CD1c-positive myeloid dendritic cell (primary cell): ENCODE measurements around the gene RAPGEF5.
"Not testable (repeated sequence)": the region's sequence is repeated elsewhere in the genome, so short reads cannot be mapped to it uniquely, and the experiment has no call there.

Source experiments
- DNase-seq: peaks from one replicate; pipeline ENCODE4 v3.0.0-alpha.2; 2016; ENCODE audit errors: extremely low spot score

Gene RAPGEF5

DNA sequence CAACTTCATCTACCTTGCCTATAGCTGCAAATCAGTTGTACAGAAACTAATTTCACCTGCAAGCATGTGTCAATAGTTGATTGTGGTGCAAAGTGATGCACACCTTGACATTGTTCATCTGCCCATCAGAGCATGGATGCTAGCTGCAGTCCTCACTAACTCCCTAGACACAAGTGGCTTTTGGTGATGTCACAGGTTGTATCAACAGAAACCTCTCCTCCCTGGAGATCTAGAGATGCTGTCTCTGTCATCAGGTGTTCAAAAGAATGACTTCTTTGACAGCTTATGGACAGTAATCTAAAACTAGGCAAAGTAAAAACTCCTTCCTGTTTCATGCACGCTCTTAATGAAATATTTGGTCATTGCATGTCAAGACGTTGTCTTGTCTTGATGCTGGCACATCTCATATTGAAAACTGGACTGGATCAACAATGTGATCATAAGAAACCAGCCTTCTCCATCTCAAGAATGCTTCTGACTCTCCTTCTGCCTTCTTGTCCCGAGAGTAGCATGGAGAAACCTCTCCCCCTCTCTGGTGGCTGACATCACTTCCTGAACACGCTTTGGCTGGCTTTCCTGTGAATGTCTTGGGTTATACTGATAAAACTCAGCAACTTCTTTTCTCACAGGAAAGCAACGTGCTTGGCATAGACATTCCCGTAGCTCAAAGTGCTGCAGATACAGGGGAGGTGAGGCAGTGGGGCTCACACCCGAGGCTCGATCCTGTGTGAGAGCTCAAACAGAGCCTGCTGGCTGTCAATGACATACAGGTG, 235.1 kb downstream of the RAPGEF5 start:
- DNase-seq = peak; percentile 10

DNA sequence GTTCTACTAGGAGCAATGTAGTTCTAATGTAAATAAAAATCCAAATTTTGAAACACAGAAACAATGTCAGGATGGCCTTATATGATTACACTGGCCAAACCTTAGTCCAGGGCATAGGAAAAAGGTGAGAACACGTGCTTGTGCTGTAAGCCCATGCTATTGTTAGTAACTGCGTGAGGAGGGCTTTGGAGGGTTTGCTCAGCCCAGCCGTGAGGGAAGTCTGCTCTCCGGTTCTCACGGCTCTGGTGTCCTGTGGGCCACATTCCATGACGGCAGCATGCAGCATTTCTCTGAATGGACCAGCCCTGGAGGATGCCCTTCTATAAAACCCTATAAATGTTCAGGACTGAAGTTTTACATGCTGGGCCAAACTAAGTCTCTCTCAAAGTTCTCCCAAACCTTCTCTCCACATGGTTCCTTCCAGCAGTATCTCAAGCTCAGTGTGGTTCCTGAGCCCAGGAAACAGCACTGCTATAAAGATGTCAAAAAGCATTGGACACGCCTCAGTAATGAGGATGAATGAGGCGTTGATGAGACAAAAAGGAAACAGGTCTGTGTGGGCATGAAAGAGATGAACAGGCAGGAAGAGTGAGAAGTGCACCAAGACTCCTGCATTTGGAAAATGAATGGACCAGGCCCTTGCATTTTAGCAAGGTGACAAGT, 236.4 kb downstream of the RAPGEF5 start:
- DNase-seq = no peak

DNA sequence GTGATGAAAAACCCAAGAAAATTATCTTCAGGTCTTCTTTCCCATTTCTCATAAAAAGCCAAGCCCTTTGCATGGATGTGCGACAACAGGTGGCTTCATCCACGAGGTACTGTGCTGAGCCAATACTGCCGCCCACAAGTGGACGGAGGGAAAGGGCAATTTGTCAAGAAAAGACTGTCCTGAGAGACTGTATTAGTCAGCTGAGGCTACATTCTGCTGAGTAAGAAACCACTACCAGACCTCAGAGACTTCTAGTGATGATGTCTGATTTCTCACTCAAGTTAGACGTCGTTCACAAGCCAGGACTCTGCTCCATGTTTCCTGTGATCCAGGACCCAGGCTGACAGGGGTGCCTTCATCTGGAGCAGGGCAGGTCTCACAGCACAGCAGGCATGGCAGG, 239.7 kb downstream of the RAPGEF5 start:
- no peak for DNase-seq

DNA sequence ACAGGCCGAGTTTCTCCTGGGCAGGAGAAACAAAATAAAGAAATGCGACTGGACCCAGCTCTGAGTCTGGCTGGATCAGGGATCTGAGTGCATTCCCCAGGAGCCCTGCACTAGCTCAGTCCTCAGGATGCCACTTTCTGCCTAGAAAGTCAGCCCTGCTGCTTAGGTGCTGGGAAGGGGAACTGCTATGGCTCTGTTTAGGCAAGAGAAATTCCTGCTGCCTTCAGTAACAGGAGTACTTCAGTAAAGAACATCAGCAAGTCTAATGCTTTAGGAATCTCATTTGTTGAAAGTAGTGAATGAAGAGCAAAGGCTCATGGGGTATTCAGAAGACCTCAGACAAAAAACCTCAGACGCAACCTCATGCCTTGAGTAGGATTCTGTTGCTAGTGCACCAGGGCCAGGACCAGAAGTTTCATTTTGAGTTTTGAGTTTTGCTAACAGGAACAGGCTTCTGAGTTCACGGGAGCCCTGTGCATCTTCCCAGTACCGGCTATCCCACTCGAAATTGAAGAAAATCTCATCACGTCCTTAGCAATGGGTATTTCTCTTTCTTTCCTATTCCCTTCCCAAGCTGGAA, 240.4 kb downstream of the RAPGEF5 start:
- DNase-seq = no peak

- no peak for DNase-seq
Measured at GRCh38 chr7:22115689-22116088, 241.3 kb downstream of the RAPGEF5 start.

- no peak for DNase-seq
Measured at GRCh38 chr7:22114440-22114981, 242.4 kb downstream of the RAPGEF5 start.

GRCh38 chr7:22113041-22113440, 243.9 kb downstream of the RAPGEF5 start:
- no peak for DNase-seq

DNA sequence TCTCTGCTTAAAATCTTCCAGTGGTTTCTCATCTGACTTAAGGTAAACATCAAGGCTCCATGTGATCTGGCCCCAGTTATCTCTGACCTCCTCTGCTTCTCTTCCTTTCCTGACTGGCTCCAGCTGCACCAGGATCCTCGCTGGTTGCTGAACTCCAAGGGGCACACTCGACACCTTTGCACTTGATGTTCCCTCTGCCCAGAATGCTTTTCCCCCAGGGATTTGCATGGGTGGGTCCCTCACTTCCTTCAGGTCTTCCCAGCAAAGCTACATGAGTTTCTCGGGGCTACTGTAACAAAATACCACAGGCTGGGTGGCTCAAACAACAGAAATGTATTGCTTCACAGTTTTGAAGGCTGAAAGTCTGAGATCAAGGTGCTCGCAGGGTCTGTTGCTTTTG, 245.3 kb downstream of the RAPGEF5 start:
- DNase-seq = no peak

GRCh38 chr7:22110881-22111280, 246.1 kb downstream of the RAPGEF5 start:
- no peak for DNase-seq

DNA sequence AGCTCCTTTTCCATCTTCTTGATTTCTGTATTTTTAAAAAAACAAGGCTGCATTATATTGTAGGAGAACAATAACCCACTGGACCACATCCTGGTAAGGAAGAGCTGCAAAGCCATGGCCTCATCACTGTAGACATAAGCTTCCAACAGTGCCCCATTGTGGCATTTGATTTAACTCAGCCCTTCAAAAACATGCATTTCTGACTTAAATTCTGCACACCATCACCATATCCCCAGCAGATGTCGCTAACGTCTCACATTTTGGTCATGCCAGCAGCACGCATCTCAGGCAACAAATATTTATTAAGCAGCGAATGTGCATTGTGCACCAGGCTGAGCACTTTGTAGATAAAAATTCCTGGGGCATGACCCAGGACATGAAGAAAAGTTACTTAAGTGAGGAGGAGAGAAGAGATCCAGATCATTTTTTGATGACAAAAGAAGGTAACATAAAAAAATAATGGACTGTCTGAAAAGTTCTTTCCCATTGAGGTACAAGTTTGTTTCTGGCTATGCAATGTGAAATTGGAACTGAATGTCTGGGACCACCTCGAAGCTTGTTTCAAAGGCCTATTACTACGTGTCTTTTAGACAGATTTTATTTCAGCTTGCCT, 246.6 kb downstream of the RAPGEF5 start:
- DNase-seq = peak; percentile 82

DNA sequence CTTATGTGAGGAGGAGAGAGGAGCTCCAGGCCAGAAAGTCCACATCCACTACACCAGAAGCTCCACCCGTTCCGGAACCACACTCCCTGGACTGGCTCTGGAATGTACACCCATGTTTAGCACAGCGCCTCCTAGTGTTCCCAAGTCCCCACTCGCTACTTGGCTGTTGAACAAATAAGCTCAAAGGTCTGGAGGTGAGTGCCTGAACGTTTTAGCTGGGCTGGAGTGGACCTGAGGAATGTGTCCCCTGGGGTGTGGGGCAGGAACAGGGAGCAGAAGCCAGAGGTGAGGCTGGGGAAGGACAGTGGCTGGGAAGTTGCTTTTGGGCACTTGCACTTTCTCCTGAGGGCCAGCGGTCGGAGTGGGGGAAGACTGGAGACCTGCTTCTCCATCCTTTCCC, 247.2 kb downstream of the RAPGEF5 start:
- peak; percentile 42 for DNase-seq

DNA sequence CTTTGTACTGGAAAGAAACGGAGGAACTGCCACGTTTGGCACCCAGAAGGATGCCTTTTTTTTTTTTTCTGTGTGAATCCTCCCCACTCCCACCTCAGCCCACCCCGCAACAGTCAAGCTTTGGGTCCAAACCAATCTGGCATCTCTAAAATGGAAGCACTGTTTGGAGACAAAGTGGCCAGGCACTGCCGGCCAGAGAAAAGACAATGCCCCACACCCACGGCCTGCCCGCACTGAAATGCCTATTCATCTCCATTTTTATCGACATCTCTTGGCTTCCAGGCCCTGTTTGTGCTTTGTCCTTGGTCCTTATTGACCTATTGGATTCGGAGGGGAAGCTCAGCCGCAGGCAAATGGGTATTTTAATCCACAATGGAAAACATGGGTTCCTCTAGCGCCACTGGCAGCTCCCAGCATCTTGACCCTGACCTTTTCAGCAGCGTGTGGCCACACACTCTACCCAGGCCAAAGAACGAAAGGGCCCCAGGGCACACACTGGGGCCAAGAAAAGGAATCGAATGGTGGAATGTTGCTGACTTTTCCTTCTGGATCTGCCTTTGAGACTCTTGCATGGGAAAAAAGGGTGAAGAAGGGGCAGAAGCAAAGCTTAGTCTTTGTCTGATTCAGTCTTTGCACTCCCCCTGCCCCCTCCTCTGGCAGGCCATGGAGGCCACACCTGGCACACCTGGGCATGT, 248.7 kb downstream of the RAPGEF5 start:
- DNase-seq = no peak

DNA sequence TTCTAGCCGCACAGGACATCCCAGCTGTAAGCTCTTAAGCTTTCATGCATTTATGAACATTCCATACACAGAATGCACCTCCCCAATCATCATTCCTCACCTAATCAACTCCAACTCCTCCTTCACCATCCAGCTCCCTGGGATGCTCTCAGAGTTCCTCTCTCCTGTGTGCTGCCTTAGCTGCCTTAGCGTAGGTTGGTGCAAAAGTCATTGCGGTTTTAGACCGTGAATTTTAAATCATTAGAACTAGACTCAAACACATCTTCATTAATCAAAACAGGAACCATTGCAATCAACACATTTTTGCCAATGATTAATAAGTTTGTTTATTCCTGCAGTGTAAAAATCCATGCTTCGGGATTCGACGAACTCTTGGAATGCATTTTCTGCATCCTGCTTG, 251.4 kb downstream of the RAPGEF5 start:
- no peak for DNase-seq

DNA sequence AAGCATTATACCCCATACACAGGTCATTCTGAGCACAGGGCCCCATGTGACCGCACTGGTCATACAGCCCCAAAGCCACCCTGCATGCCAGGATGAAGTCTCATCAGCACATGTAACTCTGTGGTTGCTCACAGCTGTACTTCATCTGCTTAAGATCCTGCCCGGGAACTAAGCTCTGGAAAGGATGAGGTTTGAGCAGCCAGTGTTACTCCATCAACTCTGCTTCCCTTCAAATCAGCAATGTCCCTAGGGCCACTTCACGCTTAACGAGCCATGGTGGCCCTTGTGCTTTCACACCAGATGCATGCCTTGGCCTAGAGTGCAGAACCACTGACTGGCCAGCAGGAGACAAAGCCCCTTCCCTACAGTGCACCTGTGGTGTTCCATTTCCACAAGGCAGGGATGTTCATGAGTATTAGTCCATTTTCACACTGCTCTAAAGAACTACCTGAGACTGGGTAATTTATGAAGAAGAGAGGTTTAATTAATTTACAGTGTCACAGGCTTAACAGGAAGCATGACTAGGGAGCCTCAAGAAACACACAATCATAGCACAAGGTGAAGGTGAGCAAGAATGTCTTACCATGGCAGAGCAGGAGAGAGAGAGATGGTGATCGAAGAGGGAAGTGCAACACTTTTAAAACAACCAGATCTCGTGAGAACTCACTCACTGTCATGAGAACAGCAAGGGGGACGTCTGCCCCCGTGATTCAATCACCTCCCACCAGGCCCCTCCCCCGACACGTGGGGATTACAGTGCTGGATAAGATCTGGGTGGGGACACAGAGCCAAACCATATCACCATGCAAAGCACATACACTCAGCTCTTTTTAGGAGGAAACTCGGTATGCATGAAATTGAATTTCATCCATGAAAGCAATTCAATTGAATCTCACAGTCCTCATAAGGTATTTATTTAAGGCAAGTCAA, 262.3 kb downstream of the RAPGEF5 start:
- DNase-seq = no peak

DNA sequence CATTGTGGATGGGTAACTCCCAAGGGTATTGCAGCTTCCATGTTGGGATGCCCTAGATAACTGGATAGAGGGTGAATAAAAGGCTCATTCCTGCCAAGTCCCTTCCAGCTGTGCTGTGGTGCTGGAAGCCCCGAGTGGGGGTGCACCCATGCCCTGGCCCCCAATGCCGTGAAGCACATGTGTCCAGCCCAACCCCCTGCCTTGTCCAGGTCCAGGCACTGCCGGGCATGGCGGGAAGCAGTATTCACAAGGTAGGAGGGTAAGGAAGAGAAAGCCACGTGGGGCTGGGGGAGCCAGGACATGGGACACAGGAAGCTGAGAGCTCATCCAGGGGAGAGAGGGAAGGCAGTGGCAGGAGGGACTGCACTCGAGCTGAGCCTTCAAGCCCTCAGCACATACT, 263.0 kb downstream of the RAPGEF5 start:
- DNase-seq = no peak

DNA sequence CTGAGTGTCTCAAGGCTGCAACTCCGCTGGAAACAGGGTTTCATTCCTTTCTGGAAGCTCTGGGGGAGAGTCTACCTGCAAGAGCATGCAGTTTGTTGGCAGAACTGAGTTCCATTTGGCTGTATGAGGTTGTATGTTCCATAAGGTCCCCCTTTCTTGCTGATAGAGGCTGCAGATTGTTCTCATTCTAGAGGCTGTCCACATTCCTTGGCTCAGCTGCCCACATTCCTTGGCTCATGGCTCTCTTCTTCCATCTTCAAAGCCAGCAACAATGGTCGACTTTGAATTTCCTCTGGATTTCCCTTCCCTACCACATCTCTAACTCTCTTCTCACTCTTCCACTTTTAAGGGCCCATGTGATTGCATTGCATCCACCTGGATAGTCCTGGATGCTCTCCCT, 264.0 kb downstream of the RAPGEF5 start:
- no peak for DNase-seq

- DNase-seq = not testable (repeated sequence)
Measured at GRCh38 chr7:22090958-22091525, 265.9 kb downstream of the RAPGEF5 start.

DNA sequence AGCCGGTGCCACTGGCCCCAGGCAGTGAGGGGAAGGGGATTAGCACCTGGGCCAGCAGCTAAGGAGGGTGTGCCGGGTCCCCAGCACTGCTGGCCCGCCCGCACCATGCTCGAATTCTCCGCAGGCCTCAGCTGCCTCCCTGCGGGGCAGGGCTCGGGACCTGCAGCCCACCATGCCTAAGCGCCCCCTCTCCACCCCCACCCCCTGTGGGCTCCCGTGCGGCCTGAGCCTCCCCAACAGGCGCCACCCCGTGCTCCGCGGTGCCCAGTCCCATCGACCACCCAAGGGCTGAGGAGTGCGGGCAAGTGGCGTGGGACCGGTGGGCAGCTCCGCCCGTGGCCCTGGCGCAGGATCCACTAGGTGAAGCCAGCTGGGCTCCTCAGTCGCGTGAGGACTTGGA, 266.4 kb downstream of the RAPGEF5 start:
- DNase-seq = no peak

- DNase-seq = no peak
Measured at GRCh38 chr7:22090107-22090506, 266.8 kb downstream of the RAPGEF5 start.

DNA sequence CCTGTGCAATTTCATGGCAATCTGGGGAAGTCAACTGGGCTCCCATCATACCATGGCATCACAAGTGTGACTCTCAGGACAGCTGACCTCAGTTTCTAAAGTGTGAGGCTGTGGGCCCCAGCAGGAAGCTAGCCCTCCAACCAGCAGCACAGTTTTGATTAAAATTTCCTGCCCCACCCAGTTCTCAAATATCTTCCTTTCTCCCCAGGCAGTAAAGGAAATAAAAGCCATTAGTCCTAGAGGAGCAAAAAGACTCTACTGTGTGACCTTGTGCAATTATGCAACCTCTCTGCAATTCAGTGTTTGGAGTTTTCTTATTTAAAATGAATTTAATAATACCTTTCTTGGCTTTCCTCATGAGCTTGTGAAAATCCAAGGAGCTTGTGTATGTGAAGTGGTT, 268.1 kb downstream of the RAPGEF5 start:
- no peak for DNase-seq
